WTC11 (cell line): ENCODE measurements around the gene CPEB4. TPM values are rescaled to one million over a fixed set of nuclear protein-coding genes. Genes with fewer than 3 reads are reported as not detected.

ENCODE experiments used
- ELF4 ChIP-seq: sonication (generic); formaldehyde crosslinking; IDR thresholded peaks from 2 replicates; pipeline ENCODE4 v1.8.1; 2022; ENCODE audit warnings: low read depth, mild to moderate bottlenecking, moderate library complexity, missing genetic modification reagents
- KAT7 ChIP-seq: sonication (generic); formaldehyde crosslinking; IDR thresholded peaks from 2 replicates; pipeline ENCODE4 v1.8.1; 2023; ENCODE audit warnings: missing genetic modification reagents, mild to moderate bottlenecking, borderline replicate concordance
- ZNF138 ChIP-seq: sonication (generic); formaldehyde crosslinking; conservative IDR thresholded peaks from 2 replicates; pipeline ENCODE4 v1.8.1; 2022; ENCODE audit warnings: mild to moderate bottlenecking, moderate library complexity, missing genetic modification reagents
- ZNF423 ChIP-seq: fragments of 250-450 bp; sonication (Bioruptor Pico); IDR thresholded peaks from 2 replicates; pipeline ENCODE4 v2.1.2; 2022; ENCODE audit warnings: mild to moderate bottlenecking, moderate library complexity
- total RNA-seq: library from RNA; stranded (reverse); gene quantifications from 3 replicates; pipeline ENCODE4 v1.2.3, GENCODE V29; 2021
- TF ChIP-seq, protein P1 (sequence below): sonication (generic); formaldehyde crosslinking; IDR thresholded peaks from 2 replicates; pipeline ENCODE4 v1.8.0; 2022; ENCODE audit warnings: mild to moderate bottlenecking, missing genetic modification reagents
- TF ChIP-seq, protein P2 (sequence below): sonication (generic); formaldehyde crosslinking; IDR thresholded peaks from 2 replicates; pipeline ENCODE4 v1.8.1; 2022; ENCODE audit warnings: low read depth, mild to moderate bottlenecking, moderate library complexity, missing genetic modification reagents, borderline replicate concordance

CPEB4 gene
- total RNA-seq, 1 experiment from 2014 or later = 12.7 TPM

DNA sequence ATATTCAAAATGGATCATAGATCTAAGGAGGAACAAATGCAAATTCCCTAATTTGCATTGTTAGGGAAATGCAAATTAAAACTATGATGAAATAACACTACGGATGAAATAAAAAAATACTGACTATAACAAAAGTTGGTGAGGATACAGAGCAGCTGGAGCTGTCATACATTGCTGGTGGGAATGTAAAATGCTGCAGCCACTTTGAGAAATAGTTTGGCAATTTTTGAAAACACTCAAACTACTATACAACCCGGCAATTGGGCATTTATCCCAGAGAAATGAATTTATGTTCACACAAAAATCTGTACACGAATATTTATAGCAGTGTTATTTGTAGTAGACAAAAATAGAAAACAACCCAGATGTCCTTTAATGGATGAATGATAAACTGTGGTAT is 123.3 kb downstream of the CPEB4 start (continued):
- no peak for TF ChIP-seq ZNF138 (CRISPR knock-in tag)
- TF ChIP-seq ZNF423 = no peak
- TF ChIP-seq, protein P1, sequence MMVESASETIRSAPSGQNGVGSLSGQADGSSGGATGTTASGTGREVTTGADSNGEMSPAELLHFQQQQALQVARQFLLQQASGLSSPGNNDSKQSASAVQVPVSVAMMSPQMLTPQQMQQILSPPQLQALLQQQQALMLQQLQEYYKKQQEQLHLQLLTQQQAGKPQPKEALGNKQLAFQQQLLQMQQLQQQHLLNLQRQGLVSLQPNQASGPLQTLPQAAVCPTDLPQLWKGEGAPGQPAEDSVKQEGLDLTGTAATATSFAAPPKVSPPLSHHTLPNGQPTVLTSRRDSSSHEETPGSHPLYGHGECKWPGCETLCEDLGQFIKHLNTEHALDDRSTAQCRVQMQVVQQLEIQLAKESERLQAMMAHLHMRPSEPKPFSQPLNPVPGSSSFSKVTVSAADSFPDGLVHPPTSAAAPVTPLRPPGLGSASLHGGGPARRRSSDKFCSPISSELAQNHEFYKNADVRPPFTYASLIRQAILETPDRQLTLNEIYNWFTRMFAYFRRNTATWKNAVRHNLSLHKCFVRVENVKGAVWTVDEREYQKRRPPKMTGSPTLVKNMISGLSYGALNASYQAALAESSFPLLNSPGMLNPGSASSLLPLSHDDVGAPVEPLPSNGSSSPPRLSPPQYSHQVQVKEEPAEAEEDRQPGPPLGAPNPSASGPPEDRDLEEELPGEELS (CRISPR knock-in tag) = no peak
- no peak for TF ChIP-seq KAT7 (CRISPR knock-in tag)
- TF ChIP-seq ELF4 = no peak
- TF ChIP-seq, protein P2, sequence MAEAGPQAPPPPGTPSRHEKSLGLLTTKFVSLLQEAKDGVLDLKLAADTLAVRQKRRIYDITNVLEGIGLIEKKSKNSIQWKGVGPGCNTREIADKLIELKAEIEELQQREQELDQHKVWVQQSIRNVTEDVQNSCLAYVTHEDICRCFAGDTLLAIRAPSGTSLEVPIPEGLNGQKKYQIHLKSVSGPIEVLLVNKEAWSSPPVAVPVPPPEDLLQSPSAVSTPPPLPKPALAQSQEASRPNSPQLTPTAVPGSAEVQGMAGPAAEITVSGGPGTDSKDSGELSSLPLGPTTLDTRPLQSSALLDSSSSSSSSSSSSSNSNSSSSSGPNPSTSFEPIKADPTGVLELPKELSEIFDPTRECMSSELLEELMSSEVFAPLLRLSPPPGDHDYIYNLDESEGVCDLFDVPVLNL = no peak

Other genes with a start within 250 kb of the CPEB4 start
- gene C5orf47, start 100.8 kb downstream of the CPEB4 start, total RNA-seq = 0.09 to 0.32 TPM (median 0.27 TPM) in 3 replicates
- 0.14 TPM in 1 of 3 replicates, not detected in the others for gene NSG2, start 157.4 kb downstream of the CPEB4 start, total RNA-seq